ACC112 (cell line): ENCODE measurements around the gene SUMO1.
"Not testable (repeated sequence)": the region's sequence is repeated elsewhere in the genome, so short reads cannot be mapped to it uniquely, and the experiment has no call there.

ENCODE experiments used
- H2AFZ ChIP-seq: fragments of 200-600 bp; sonication (generic); one replicate; pipeline ENCODE4 v1.6.0; 2017; ENCODE audit warnings: antibody characterized with exemption, low read length; ENCODE audit not compliant: unreplicated experiment
- H3K27ac ChIP-seq: fragments of 200-600 bp; sonication (generic); 2 replicates; pipeline ENCODE4 v1.5.1; 2014; ENCODE audit warnings: low read depth, mild to moderate bottlenecking, antibody characterized with exemption, low read length, moderate library complexity
- H3K27me3 ChIP-seq: fragments of 200-600 bp; sonication (generic); 2 replicates; pipeline ENCODE4 v1.6.1; 2014; ENCODE audit warnings: mild to moderate bottlenecking, antibody characterized with exemption, low read length, moderate library complexity, mixed read lengths; ENCODE audit not compliant: insufficient read depth
- H3K36me3 ChIP-seq: fragments of 200-600 bp; sonication (generic); 2 replicates; pipeline ENCODE4 v1.6.1; 2016; ENCODE audit warnings: mild to moderate bottlenecking, antibody characterized with exemption, low read length, moderate library complexity, mixed read lengths; ENCODE audit not compliant: insufficient read depth
- H3K4me1 ChIP-seq: fragments of 200-600 bp; sonication (generic); one replicate; pipeline ENCODE4 v1.6.1; 2016; ENCODE audit warnings: low read length, mixed read lengths; ENCODE audit not compliant: insufficient read depth, unreplicated experiment, control insufficient read depth
- H3K4me3 ChIP-seq: fragments of 200-600 bp; sonication (generic); 2 replicates; pipeline ENCODE4 v1.5.1; 2014; ENCODE audit warnings: mild to moderate bottlenecking, low read depth, low read length
- H3K79me2 ChIP-seq: fragments of 200-600 bp; sonication (generic); one replicate; pipeline ENCODE4 v1.6.0; 2016; ENCODE audit warnings: low read length; ENCODE audit not compliant: control insufficient read depth, unreplicated experiment, insufficient read depth

SUMO1 gene

GRCh38 chr2:202251494-202251893 lies 13.1 kb upstream of the SUMO1 start:
- Histone ChIP-seq H3K36me3 (no peaks in the 10 kb centered on the region), H3K4me1 (peaks cover 9% of the 10 kb centered on the region), H2AFZ (no peak overlapping the region), H3K27ac (no peak overlapping the region), H3K4me3 (no peak overlapping the region), H3K27me3 (no peaks in the 10 kb centered on the region), H3K79me2 (no peaks in the 10 kb centered on the region)

- Histone ChIP-seq H2AFZ (peak overlapping the region; percentile 57), H3K36me3 (no peaks in the 10 kb centered on the region), H3K79me2 (no peaks in the 10 kb centered on the region), H3K4me1 (peaks cover 9% of the 10 kb centered on the region), H3K27me3 (no peaks in the 10 kb centered on the region), H3K4me3 (no peak overlapping the region), H3K27ac (no peak overlapping the region)
Observed at GRCh38 chr2:202249521-202250253, 11.3 kb upstream of the SUMO1 start.

- H3K36me3 ChIP-seq, H3K27ac ChIP-seq, H3K79me2 ChIP-seq, H3K4me3 ChIP-seq, H2AFZ ChIP-seq, H3K27me3 ChIP-seq, H3K4me1 ChIP-seq: not testable (repeated sequence)
Observed at GRCh38 chr2:202247710-202248109, 9.3 kb upstream of the SUMO1 start.

DNA sequence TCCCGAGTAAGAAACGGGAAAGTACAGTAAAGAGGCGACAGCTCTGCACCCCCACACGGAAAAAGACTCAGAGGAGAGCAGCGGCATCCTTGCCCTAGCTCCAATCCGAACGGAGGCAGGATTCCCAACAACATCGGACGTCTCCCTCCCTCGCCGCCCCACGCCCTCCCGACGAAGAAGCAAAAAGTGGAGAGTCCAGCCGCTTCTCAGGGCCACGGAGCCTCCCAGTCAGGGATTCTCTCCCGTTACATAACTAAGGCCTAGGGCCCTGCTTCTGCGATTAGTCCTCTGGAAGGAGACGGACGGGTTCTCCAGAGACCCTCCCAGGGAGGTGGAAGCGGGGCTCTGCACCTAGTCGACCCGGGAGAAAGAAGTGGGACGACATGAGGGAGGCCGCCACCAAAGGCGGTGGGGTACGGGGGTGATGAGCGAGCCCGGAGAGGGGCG lies 587 bp downstream of the SUMO1 start:
- H3K27ac ChIP-seq = peak overlapping the region; percentile 61
- H3K27me3 ChIP-seq = no peaks in the 10 kb centered on the region
- peaks cover 16% of the 10 kb centered on the region for H3K4me1 ChIP-seq
- H3K79me2 ChIP-seq = peaks cover 50% of the 10 kb centered on the region
- peak overlapping the region; percentile 46 for H2AFZ ChIP-seq
- H3K4me3 ChIP-seq = peak overlapping the region; percentile 95
- no peaks in the 10 kb centered on the region for H3K36me3 ChIP-seq

DNA sequence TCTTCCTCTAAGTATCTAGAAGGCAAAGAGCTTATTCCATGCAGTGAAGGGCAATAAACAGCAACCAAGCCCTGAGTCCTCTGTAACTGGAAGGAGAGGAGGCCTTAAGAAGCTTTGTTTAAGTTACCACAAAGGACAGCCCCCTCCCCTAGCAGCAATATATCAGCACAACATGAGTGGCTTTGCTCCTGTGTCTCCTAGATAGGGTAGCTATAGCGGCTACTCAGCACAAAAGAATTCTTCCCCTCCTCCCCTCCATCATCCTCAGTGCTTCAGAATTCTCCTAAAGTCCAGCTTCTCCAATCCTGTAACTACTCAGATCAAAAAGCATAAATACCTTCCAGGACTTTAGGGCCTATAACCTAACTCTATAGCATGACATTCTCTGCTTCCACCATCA lies 16.5 kb downstream of the SUMO1 start:
- H3K4me1 ChIP-seq = peaks cover 6% of the 10 kb centered on the region
- no peak overlapping the region for H2AFZ ChIP-seq
- H3K4me3 ChIP-seq = no peak overlapping the region
- no peaks in the 10 kb centered on the region for H3K27me3 ChIP-seq
- H3K27ac ChIP-seq = no peak overlapping the region
- H3K79me2 ChIP-seq = peaks cover 62% of the 10 kb centered on the region
- 0 out of 2 replicates have a peak, but pooled peaks cover 5% of the 10 kb centered on the region for H3K36me3 ChIP-seq

- Histone ChIP-seq H3K79me2 (peaks cover 8% of the 10 kb centered on the region), H3K36me3 (peaks cover 10% of the 10 kb centered on the region; the same call in 1 of the 2 replicates)
Observed at GRCh38 chr2:202215179-202215578, 23.2 kb downstream of the SUMO1 start.

GRCh38 chr2:202208526-202208925 lies 29.9 kb downstream of the SUMO1 start:
- no peak overlapping the region for H2AFZ ChIP-seq
- no peaks in the 10 kb centered on the region for H3K27me3 ChIP-seq
- H3K4me3 ChIP-seq = no peak overlapping the region
- H3K4me1 ChIP-seq = no peaks in the 10 kb centered on the region
- H3K79me2 ChIP-seq = no peaks in the 10 kb centered on the region
- no peak overlapping the region for H3K27ac ChIP-seq
- peaks cover 19% of the 10 kb centered on the region for H3K36me3 ChIP-seq

More at GRCh38 chr2:202215179-202215578, 23.2 kb downstream of the SUMO1 start:
- Histone ChIP-seq H3K4me1 (no peaks in the 10 kb centered on the region), H3K27ac (no peak overlapping the region), H2AFZ (no peak overlapping the region), H3K4me3 (no peak overlapping the region), H3K27me3 (no peaks in the 10 kb centered on the region)

DNA sequence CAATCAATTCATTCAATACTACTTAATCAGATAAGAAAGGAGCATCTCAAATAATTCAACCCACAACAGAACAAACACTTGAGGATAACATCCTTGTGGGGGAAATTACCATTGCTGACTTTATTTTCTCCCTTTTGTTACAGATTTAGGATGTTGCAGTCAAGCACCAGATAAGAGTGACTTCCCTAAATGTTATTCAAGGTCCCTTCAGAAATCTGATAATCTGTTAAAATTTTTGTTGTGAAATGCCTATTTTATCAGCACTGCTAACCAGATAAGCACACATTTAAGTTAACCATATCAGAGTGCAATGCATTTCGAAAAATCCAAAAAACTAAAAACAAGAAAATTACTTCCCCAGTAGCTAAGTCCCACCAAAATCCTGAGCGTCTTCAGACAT lies 33.5 kb downstream of the SUMO1 start:
- H2AFZ ChIP-seq = no peak overlapping the region
- no peaks in the 10 kb centered on the region for H3K27me3 ChIP-seq
- H3K79me2 ChIP-seq = no peaks in the 10 kb centered on the region
- H3K4me3 ChIP-seq = no peak overlapping the region
- H3K4me1 ChIP-seq = no peaks in the 10 kb centered on the region
- H3K36me3 ChIP-seq = peaks cover 12% of the 10 kb centered on the region
- H3K27ac ChIP-seq = no peak overlapping the region

DNA sequence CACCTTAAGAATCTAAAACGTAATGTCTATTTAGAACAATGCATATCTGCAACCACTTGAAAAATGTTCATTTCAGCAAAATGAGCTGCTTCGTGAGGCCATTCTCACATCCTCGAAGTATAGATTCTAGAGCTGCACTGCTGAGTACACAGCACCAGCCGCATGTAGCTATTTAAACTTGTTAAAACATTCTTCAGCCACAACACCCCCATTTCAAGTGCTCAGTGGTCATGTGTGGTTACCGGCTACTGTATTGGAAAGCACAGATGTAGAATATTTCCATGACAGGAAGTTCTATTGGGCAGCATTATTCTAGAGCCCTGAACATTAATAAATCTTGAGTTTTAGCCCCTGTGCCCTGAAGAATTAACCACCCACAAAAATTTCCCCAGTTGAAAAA lies 35.0 kb downstream of the SUMO1 start:
- Histone ChIP-seq H3K4me3 (no peak overlapping the region), H3K27ac (no peak overlapping the region), H3K27me3 (no peaks in the 10 kb centered on the region), H3K4me1 (no peaks in the 10 kb centered on the region), H2AFZ (no peak overlapping the region), H3K79me2 (no peaks in the 10 kb centered on the region), H3K36me3 (peaks cover 12% of the 10 kb centered on the region)

- Histone ChIP-seq H3K27ac (no peak overlapping the region), H3K4me1 (no peaks in the 10 kb centered on the region), H3K27me3 (no peaks in the 10 kb centered on the region), H2AFZ (no peak overlapping the region), H3K79me2 (no peaks in the 10 kb centered on the region), H3K4me3 (no peak overlapping the region), H3K36me3 (peaks cover 12% of the 10 kb centered on the region)
Observed at GRCh38 chr2:202201220-202202160, 36.9 kb downstream of the SUMO1 start.
